Occipital lobe (tissue), 3 donors: ENCODE measurements around the gene DIAPH2. TPM values are rescaled to one million over a fixed set of nuclear protein-coding genes. Genes with fewer than 3 reads are reported as not detected.

Source experiments
- DNase-seq: peaks from one replicate; lab custom pipeline; 2025; lab: John Stamatoyannopoulos, UW
- small RNA-seq: library from RNA; depleted of rRNA; stranded (forward); fragments of <200 nt; gene quantifications from one replicate; pipeline ENCODE3, GENCODE V24; 2014
- total RNA-seq: library from RNA; depleted of rRNA; stranded (reverse); fragments of >200 nt; gene quantifications from one replicate; pipeline ENCODE4 v1.2.3, GENCODE V29; 2014

DIAPH2 gene
- total RNA-seq, 1 donor from 2014 or later, result 18.2 TPM

DNA sequence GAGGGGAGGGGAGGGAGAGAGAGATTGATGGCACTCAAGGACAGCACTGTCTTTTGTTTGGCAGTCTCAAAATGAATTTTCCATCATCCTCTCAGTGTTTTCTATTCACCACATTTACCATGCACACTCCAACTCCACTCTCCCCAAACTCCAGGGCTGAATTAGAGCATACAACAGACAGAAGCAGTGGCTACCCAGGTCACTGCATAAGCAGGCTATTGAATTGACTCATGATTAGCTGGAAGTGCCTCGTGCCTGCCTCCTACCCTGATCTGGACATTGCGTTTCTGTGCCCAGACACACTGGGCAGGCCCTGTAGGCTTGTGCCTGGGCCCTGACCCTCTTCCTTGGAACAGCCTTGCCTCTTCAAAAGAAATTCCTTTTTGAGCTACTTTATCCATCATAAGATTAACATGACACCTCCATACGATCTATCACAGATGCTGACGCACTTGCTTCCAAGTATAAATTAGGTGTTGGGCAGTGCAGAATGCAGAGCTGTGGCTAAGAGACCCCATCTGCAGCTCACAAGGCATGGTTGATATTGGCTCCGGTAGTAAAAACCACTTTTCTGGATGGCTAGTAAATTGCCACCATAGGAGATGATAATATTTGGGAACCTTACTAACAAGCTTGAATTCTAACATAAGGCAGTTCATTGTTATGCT lies 952.0 kb downstream of the DIAPH2 start:
- no peak for DNase-seq

DNA sequence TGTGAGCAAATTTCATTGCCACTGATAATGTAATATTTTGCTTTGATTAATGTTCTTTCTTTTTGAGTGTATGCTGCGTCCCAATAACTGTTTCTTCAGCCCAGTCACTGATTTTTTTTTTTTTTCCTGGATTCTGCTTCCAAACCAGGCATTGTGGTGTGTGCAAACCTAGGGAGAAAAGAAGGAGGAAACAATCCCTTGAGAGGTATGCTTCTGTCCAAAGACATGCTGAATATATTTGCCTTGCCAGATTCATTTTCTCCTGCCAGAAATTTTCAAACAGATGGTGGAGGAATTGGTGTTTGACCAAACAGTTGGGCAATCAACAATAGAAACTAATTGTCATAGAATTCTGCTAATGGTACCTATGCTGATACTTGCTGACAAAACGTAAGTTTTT lies 952.6 kb downstream of the DIAPH2 start:
- no peak for DNase-seq

GRCh38 chrX:97638621-97639020 lies 954.0 kb downstream of the DIAPH2 start:
- DNase-seq, result no peak

DNA sequence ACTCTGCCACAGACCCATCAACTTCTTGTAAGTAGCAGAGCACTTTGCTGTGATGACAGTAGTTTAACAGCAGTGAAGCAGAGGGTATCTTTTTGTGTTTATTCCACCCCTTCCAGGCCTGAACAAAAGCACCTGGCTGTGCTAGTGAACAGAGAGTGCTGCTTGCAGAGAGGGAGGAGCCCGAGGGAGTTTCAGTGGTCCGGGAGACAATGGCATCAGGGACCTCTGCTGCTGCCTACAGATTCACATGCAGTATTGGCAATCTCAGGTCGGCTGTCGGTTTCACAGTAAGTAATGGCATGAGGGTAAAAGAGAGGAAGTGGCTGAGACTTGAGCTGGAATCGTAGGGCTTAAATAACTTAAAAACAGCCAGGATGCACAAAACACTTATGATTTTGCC lies 954.9 kb downstream of the DIAPH2 start:
- DNase-seq, result no peak

Small RNAs within 50 kb of the gene (small RNA-seq; reads per million reads assigned to genes)
- gene RF00017, result not detected
- gene RF00019, result not detected
- not detected for gene RN7SL74P

Other genes with a start within 250 kb of the DIAPH2 start
- 2.0 TPM for gene RPA4, start 199.1 kb downstream of the DIAPH2 start, total RNA-seq